DOHH2 (cell line): ENCODE measurements around the gene AGPAT1.

Experiments used
- CTCF ChIP-seq: fragments of 200-600 bp; sonication (generic); IDR thresholded peaks from one replicate; pipeline ENCODE4 v1.5.1; 2014; ENCODE audit warnings: antibody characterized with exemption, mild to moderate bottlenecking, low read depth, low read length; ENCODE audit not compliant: poor library complexity, severe bottlenecking
- EZH2phosphoT487 ChIP-seq: fragments of 200-600 bp; sonication (generic); IDR thresholded peaks from 2 replicates; pipeline ENCODE4 v1.6.1; 2017; ENCODE audit warnings: borderline replicate concordance, mild to moderate bottlenecking, antibody characterized with exemption, low read length, moderate library complexity, mixed read lengths

DNA sequence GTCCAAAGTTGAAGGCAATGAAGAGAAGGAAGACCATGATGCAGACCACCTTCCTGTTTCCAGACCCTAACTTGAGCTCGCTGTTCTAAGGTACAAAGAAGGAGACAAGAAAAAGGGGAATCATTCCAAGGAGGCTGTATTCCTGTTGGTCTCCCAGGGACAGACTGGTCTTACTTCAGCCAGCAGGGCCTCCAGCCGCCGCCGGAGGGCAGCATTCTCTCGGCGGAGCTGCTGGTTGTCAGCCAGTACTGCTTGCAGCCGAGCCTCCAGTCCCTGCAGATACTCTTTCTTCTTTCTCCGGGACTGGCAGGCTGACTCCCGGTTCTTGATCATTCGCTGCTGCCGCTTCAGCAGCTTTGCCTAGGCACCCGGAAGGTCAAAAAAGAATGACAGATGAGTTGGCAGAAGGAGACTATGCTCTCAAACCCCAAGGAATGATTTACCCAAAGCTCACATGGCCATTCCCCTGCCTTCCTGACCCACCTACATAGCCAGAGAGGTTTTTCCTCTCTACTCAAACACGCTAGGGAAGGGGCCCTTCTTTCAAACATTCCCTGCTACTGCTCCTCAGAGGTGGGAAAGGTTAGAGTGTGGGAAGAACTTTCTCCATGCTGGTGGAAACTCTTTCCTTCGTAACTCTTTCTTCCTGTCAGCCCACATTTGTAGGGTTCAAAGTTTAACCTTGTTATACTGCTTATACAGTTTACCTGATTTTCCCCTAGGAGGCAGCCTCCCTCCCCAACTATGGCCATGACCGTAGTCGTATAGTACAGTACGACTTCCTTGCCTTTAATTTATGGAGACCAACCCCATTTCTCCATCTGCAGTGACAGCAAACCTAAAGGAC, 56.9 kb downstream of the AGPAT1 start:
- TF ChIP-seq CTCF: peak; percentile 85
- no peak for TF ChIP-seq EZH2phosphoT487
